PFSK-1 (cell line): ENCODE data around the gene CPD.

Experiments used
- FOXP2 ChIP-seq: optimal IDR thresholded peaks from 2 replicates; pipeline ENCODE3; 2011; ENCODE audit warnings: borderline replicate concordance, control low read depth, inconsistent platforms; ENCODE audit not compliant: insufficient read depth; ENCODE audit errors: extremely low read length, extremely low read depth
- POLR2AphosphoS5 ChIP-seq: IDR thresholded peaks from 2 replicates; pipeline ENCODE4 v1.6.1; 2012; ENCODE audit warnings: low read depth, mild to moderate bottlenecking, control low read depth, low read length, moderate library complexity
- SIN3A ChIP-seq: IDR thresholded peaks from 2 replicates; pipeline ENCODE4 v1.6.1; 2012; ENCODE audit warnings: mild to moderate bottlenecking, low read length, moderate library complexity, borderline replicate concordance; ENCODE audit not compliant: insufficient read depth
- TAF1 ChIP-seq: IDR thresholded peaks from 2 replicates; pipeline ENCODE4 v1.6.1; 2012; ENCODE audit warnings: low read length, control low read depth, borderline replicate concordance; ENCODE audit not compliant: insufficient read depth
- TF ChIP-seq, protein P1 (sequence below), 2 experiments: IDR thresholded peaks; 2 replicates each; pipeline versions ENCODE4 v1.6.1 to v1.8.0; 2011 to 2012; ENCODE audit warnings: low read depth in 2 of 2, low read length in 2 of 2, control low read depth in 1 of 2, inconsistent platforms in 1 of 2, mild to moderate bottlenecking in 1 of 2, moderate library complexity in 1 of 2; ENCODE audit not compliant: insufficient read depth in 1 of 2

DNA sequence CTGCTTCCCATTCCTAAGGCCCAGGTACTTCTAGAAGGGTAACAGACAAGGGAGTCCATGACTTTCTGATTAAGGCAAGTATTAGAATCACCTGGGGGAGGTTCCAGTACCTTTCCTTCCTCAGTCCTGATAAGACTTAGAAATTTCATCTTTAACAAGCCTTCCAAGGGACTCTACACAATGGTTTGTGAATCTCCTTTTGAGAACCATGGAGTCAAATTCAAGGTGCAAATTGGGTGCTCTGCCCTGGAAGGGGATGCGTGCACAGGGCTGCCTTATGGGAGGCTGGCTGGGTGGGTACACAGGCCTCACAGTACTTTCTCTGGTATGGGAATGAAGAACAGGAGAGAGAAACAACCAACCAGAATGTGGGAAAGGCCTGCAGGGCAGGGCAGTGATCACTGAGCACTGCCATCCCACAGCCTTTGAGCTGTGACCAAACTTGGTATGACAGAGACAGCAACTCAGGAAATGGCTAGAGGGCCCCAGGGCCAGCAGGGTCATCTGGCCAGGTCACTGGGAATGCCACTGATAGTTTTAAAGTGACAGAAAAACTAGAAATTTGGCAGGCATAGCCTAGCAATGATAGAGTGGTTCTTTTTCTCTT is 41.2 kb upstream of the CPD start:
- no peak for TF ChIP-seq POLR2AphosphoS5
- TF ChIP-seq SIN3A = no peak
- TF ChIP-seq, protein P1, sequence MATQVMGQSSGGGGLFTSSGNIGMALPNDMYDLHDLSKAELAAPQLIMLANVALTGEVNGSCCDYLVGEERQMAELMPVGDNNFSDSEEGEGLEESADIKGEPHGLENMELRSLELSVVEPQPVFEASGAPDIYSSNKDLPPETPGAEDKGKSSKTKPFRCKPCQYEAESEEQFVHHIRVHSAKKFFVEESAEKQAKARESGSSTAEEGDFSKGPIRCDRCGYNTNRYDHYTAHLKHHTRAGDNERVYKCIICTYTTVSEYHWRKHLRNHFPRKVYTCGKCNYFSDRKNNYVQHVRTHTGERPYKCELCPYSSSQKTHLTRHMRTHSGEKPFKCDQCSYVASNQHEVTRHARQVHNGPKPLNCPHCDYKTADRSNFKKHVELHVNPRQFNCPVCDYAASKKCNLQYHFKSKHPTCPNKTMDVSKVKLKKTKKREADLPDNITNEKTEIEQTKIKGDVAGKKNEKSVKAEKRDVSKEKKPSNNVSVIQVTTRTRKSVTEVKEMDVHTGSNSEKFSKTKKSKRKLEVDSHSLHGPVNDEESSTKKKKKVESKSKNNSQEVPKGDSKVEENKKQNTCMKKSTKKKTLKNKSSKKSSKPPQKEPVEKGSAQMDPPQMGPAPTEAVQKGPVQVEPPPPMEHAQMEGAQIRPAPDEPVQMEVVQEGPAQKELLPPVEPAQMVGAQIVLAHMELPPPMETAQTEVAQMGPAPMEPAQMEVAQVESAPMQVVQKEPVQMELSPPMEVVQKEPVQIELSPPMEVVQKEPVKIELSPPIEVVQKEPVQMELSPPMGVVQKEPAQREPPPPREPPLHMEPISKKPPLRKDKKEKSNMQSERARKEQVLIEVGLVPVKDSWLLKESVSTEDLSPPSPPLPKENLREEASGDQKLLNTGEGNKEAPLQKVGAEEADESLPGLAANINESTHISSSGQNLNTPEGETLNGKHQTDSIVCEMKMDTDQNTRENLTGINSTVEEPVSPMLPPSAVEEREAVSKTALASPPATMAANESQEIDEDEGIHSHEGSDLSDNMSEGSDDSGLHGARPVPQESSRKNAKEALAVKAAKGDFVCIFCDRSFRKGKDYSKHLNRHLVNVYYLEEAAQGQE (IDR thresholded peaks at IDR 0.05; ENCODE audit: insufficient read depth in 1 of 2, low read depth in 2 of 2, low read length in 2 of 2) = no peak
- no peak for TF ChIP-seq TAF1
- no peak for TF ChIP-seq FOXP2
